K562 (cell line): ENCODE results near the gene ZSWIM4. TPM values are rescaled to one million over a fixed set of nuclear protein-coding genes. Genes with fewer than 3 reads are reported as not detected.
A peak's percentile ranks its signal among the peaks of the same experiment; 100 is the strongest.

Experiments
- BRD9 ChIP-seq: fragments of 450-650 bp; IDR thresholded peaks from 2 replicates; pipeline ENCODE4 v1.6.1; 2018; ENCODE audit warnings: low read depth; ENCODE audit not compliant: partially characterized antibody
- CEBPB ChIP-seq: fragments of 450-650 bp; IDR thresholded peaks from 2 replicates; pipeline ENCODE4 v1.6.1; 2016; ENCODE audit warnings: missing genetic modification characterization, missing compliant biosample characterization
- FOXA1 ChIP-seq: fragments of 450-650 bp; IDR thresholded peaks from 2 replicates; pipeline ENCODE4 v1.6.1; 2016; ENCODE audit warnings: mild to moderate bottlenecking, borderline replicate concordance
- HDAC1 ChIP-seq, 2 experiments: fragments of 450-650 bp; IDR thresholded peaks; 2 replicates each; pipeline ENCODE4 v1.6.1; 2016 to 2017; ENCODE audit warnings: inconsistent platforms in 1 of 2, mild to moderate bottlenecking in 1 of 2, moderate library complexity in 1 of 2
- KLF13 ChIP-seq: fragments of 450-650 bp; IDR thresholded peaks from 2 replicates; pipeline ENCODE4 v1.6.1; 2016; ENCODE audit warnings: missing genetic modification characterization, low read depth, mild to moderate bottlenecking, missing compliant biosample characterization, moderate library complexity, borderline replicate concordance
- POLR2B ChIP-seq: fragments of 450-650 bp; IDR thresholded peaks from 2 replicates; pipeline ENCODE4 v1.6.1; 2018; ENCODE audit warnings: low read depth; ENCODE audit not compliant: partially characterized antibody
- ZC3H8 ChIP-seq: fragments of 450-650 bp; IDR thresholded peaks from 2 replicates; pipeline ENCODE4 v1.6.1; 2017
- ZFP30 ChIP-seq: fragments of 250-450 bp; sonication (Bioruptor Pico); IDR thresholded peaks from 2 replicates; pipeline ENCODE4 v1.8.0; 2022; ENCODE audit warnings: moderate library complexity, mild to moderate bottlenecking, inconsistent platforms, borderline replicate concordance
- ZFP36 ChIP-seq: fragments of 150-350 bp; IDR thresholded peaks from 2 replicates; pipeline ENCODE4 v1.6.1; 2018; ENCODE audit warnings: low read length, low read depth; ENCODE audit not compliant: partially characterized antibody
- ZNF175 ChIP-seq: fragments of 200-800 bp; sonication (Bioruptor generic); IDR thresholded peaks from 2 replicates; pipeline ENCODE4 v1.6.1; 2016; ENCODE audit warnings: low read depth, mild to moderate bottlenecking, missing genetic modification characterization, missing compliant biosample characterization
- ZNF239 ChIP-seq: fragments of 250-450 bp; sonication (Bioruptor Pico); IDR thresholded peaks from 2 replicates; pipeline ENCODE4 v1.4.0; 2020; ENCODE audit warnings: mild to moderate bottlenecking
- ZNF263 ChIP-seq: sonication (generic); formaldehyde crosslinking; IDR thresholded peaks from 2 replicates; pipeline ENCODE4 v1.8.0; 2022; ENCODE audit warnings: mild to moderate bottlenecking, missing genetic modification reagents, borderline replicate concordance
- ZNF347 ChIP-seq: fragments of 450-650 bp; formaldehyde crosslinking; IDR thresholded peaks from 2 replicates; pipeline ENCODE4 v1.4.0; 2020; ENCODE audit warnings: low read depth, mild to moderate bottlenecking, moderate library complexity
- ZNF586 ChIP-seq: fragments of 450-650 bp; formaldehyde crosslinking; conservative IDR thresholded peaks from 2 replicates; pipeline ENCODE4 v1.4.0; 2020; ENCODE audit warnings: mild to moderate bottlenecking, moderate library complexity
- ZNF696 ChIP-seq: fragments of 250-450 bp; sonication (Bioruptor Pico); conservative IDR thresholded peaks from 2 replicates; pipeline ENCODE4 v1.4.0; 2020; ENCODE audit warnings: mild to moderate bottlenecking, moderate library complexity
- polyA plus RNA-seq, 8 experiments: library from polyadenylated mRNA; depleted of rRNA in 4 of 8; stranded (reverse) in 5 of 8; unstranded in 3 of 8; fragments of >200 nt; fragmentation: Nextera tagmentation in 2 of 8; fragmentation: Illumina TruSeq in 1 of 8; extraction: Ambion mirVana in 2 of 8; extraction: Trizol in 1 of 8; gene quantifications; 2 replicates each; pipeline versions ENCODE4 v1.2.1 to v1.2.3, GENCODE V29; 2011 to 2014; ENCODE audit warnings: inconsistent platforms in 1 of 8, missing spikeins in 1 of 8
- total RNA-seq, 7 experiments: library from RNA; depleted of rRNA in 6 of 7; stranded (reverse); fragments of >200 nt in 6 of 7; fragmentation: Illumina TruSeq in 2 of 7; extraction: Trizol in 2 of 7; gene quantifications; 2 replicates each; pipeline versions ENCODE4 v1.2.1 to v1.2.3, GENCODE V29; 2011 to 2021; ENCODE audit warnings: low replicate concordance in 1 of 7
- TF ChIP-seq, protein P1 (sequence below): fragments of 450-650 bp; IDR thresholded peaks from 2 replicates; pipeline ENCODE4 v1.6.1; 2016
- TF ChIP-seq, protein P2 (sequence below): sonication (generic); formaldehyde crosslinking; IDR thresholded peaks from 2 replicates; pipeline ENCODE4 v1.9.0; 2022; ENCODE audit warnings: mild to moderate bottlenecking, missing genetic modification reagents
- TF ChIP-seq, protein P3 (sequence below): fragments of 250-450 bp; sonication (Bioruptor Pico); IDR thresholded peaks from 2 replicates; pipeline ENCODE4 v1.4.0; 2020; ENCODE audit warnings: mild to moderate bottlenecking, moderate library complexity, borderline replicate concordance
- TF ChIP-seq, protein P4 (sequence below): fragments of 250-450 bp; sonication (Bioruptor Pico); IDR thresholded peaks from 2 replicates; pipeline ENCODE4 v1.8.0; 2021; ENCODE audit warnings: mild to moderate bottlenecking, moderate library complexity
- TF ChIP-seq, protein P5 (sequence below): fragments of 450-650 bp; formaldehyde crosslinking; IDR thresholded peaks from 2 replicates; pipeline ENCODE4 v1.4.0; 2020; ENCODE audit warnings: mild to moderate bottlenecking, moderate library complexity

ZSWIM4 gene
- total and polyA plus RNA-seq, 9 of the 15 experiments (the other 6 are each of a cell fraction or from before 2014, with no cell fraction given), result 0.25 to 3.7 (median 0.79) TPM; not detected in 2

- TF ChIP-seq, protein P1, sequence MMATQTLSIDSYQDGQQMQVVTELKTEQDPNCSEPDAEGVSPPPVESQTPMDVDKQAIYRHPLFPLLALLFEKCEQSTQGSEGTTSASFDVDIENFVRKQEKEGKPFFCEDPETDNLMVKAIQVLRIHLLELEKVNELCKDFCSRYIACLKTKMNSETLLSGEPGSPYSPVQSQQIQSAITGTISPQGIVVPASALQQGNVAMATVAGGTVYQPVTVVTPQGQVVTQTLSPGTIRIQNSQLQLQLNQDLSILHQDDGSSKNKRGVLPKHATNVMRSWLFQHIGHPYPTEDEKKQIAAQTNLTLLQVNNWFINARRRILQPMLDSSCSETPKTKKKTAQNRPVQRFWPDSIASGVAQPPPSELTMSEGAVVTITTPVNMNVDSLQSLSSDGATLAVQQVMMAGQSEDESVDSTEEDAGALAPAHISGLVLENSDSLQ, result no peak
- TF ChIP-seq ZNF239 (CRISPR knock-in tag), result no peak
- no peak for TF ChIP-seq POLR2B
- TF ChIP-seq ZC3H8, result no peak
- TF ChIP-seq ZNF347, result no peak
- TF ChIP-seq, protein P2, sequence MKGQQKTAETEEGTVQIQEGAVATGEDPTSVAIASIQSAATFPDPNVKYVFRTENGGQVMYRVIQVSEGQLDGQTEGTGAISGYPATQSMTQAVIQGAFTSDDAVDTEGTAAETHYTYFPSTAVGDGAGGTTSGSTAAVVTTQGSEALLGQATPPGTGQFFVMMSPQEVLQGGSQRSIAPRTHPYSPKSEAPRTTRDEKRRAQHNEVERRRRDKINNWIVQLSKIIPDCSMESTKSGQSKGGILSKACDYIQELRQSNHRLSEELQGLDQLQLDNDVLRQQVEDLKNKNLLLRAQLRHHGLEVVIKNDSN, result no peak
- no peak for TF ChIP-seq ZNF263
- TF ChIP-seq, protein P3, sequence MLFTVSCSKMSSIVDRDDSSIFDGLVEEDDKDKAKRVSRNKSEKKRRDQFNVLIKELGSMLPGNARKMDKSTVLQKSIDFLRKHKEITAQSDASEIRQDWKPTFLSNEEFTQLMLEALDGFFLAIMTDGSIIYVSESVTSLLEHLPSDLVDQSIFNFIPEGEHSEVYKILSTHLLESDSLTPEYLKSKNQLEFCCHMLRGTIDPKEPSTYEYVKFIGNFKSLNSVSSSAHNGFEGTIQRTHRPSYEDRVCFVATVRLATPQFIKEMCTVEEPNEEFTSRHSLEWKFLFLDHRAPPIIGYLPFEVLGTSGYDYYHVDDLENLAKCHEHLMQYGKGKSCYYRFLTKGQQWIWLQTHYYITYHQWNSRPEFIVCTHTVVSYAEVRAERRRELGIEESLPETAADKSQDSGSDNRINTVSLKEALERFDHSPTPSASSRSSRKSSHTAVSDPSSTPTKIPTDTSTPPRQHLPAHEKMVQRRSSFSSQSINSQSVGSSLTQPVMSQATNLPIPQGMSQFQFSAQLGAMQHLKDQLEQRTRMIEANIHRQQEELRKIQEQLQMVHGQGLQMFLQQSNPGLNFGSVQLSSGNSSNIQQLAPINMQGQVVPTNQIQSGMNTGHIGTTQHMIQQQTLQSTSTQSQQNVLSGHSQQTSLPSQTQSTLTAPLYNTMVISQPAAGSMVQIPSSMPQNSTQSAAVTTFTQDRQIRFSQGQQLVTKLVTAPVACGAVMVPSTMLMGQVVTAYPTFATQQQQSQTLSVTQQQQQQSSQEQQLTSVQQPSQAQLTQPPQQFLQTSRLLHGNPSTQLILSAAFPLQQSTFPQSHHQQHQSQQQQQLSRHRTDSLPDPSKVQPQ (CRISPR knock-in tag), result no peak
- TF ChIP-seq ZNF696 (CRISPR knock-in tag), result no peak
- no peak for TF ChIP-seq CEBPB
- no peak for TF ChIP-seq ZNF586
- TF ChIP-seq, protein P4, sequence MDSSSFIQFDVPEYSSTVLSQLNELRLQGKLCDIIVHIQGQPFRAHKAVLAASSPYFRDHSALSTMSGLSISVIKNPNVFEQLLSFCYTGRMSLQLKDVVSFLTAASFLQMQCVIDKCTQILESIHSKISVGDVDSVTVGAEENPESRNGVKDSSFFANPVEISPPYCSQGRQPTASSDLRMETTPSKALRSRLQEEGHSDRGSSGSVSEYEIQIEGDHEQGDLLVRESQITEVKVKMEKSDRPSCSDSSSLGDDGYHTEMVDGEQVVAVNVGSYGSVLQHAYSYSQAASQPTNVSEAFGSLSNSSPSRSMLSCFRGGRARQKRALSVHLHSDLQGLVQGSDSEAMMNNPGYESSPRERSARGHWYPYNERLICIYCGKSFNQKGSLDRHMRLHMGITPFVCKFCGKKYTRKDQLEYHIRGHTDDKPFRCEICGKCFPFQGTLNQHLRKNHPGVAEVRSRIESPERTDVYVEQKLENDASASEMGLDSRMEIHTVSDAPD (CRISPR knock-in tag), result no peak
- TF ChIP-seq, protein P5, sequence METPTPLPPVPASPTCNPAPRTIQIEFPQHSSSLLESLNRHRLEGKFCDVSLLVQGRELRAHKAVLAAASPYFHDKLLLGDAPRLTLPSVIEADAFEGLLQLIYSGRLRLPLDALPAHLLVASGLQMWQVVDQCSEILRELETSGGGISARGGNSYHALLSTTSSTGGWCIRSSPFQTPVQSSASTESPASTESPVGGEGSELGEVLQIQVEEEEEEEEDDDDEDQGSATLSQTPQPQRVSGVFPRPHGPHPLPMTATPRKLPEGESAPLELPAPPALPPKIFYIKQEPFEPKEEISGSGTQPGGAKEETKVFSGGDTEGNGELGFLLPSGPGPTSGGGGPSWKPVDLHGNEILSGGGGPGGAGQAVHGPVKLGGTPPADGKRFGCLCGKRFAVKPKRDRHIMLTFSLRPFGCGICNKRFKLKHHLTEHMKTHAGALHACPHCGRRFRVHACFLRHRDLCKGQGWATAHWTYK, result no peak
- no peak for TF ChIP-seq BRD9
- no peak for TF ChIP-seq HDAC1 (IDR thresholded peaks at IDR 0.05)
- TF ChIP-seq ZFP30, result no peak
- TF ChIP-seq ZFP36, result peak; percentile 37
- no peak for TF ChIP-seq ZNF175 (CRISPR knock-in tag)
- no peak for TF ChIP-seq KLF13 (tag)
- TF ChIP-seq FOXA1, result no peak
Measured at GRCh38 chr19:13757805-13758772, 37.2 kb upstream of the ZSWIM4 start (continued).
